ENCODE data around the gene CPHXL2.

GRCh38 chr16:75620326-75621169 lies 56.3 kb downstream of the CPHXL2 start:
- TF ChIP-seq CTCF (IDR thresholded peaks at IDR 0.05) (no peak), POLR2A (IDR thresholded peaks at IDR 0.05) (no peak)
